ENCODE results near the gene TMPRSS4. TPM values are rescaled to one million over a fixed set of nuclear protein-coding genes. Genes with fewer than 3 reads are reported as not detected.

Gene TMPRSS4
- total RNA-seq, 1 donor from 2014 or later: not detected

GRCh38 chr11:118146554-118146953 lies 69.7 kb downstream of the TMPRSS4 start:
- Mint-ChIP-seq H3K27me3 (ENCODE audit: low read depth) (peaks cover 96% of the 10 kb centered on the region), H3K4me3 (peak overlapping the region; percentile 81), H3K4me1 (peaks cover 5% of the 10 kb centered on the region), H3K9me3 (no peaks in the 10 kb centered on the region), H3K27ac (ENCODE audit: unreplicated experiment) (no peak overlapping the region), H3K36me3 (ENCODE audit: low read depth) (no peaks in the 10 kb centered on the region)
- TF ChIP-seq CTCF (conservative IDR thresholded peaks at IDR 0.05): no peak
- DNase-seq (ENCODE audit: low read depth, low spot score): no peak

- peaks cover 96% of the 10 kb centered on the region for H3K27me3 Mint-ChIP-seq (ENCODE audit: low read depth)
- peak overlapping the region; percentile 72 for H3K4me3 Mint-ChIP-seq
- DNase-seq (ENCODE audit: low read depth, low spot score): no peak
- H3K36me3 Mint-ChIP-seq (ENCODE audit: low read depth): no peaks in the 10 kb centered on the region
- peaks cover 5% of the 10 kb centered on the region for H3K4me1 Mint-ChIP-seq
- H3K9me3 Mint-ChIP-seq: no peaks in the 10 kb centered on the region
- no peak overlapping the region for H3K27ac Mint-ChIP-seq (ENCODE audit: unreplicated experiment)
- TF ChIP-seq CTCF (conservative IDR thresholded peaks at IDR 0.05): no peak
Measured at GRCh38 chr11:118147502-118147901, 70.6 kb downstream of the TMPRSS4 start.

- peaks cover 95% of the 10 kb centered on the region for H3K27me3 Mint-ChIP-seq (ENCODE audit: low read depth)
- no peak for TF ChIP-seq CTCF (conservative IDR thresholded peaks at IDR 0.05)
- peak overlapping the region; percentile 72 for H3K4me3 Mint-ChIP-seq
- no peaks in the 10 kb centered on the region for H3K9me3 Mint-ChIP-seq
- no peak overlapping the region for H3K27ac Mint-ChIP-seq (ENCODE audit: unreplicated experiment)
- H3K36me3 Mint-ChIP-seq (ENCODE audit: low read depth): no peaks in the 10 kb centered on the region
- DNase-seq (ENCODE audit: low read depth, low spot score): no peak
- peaks cover 5% of the 10 kb centered on the region for H3K4me1 Mint-ChIP-seq
Measured at GRCh38 chr11:118148240-118148639, 71.4 kb downstream of the TMPRSS4 start.

DNA sequence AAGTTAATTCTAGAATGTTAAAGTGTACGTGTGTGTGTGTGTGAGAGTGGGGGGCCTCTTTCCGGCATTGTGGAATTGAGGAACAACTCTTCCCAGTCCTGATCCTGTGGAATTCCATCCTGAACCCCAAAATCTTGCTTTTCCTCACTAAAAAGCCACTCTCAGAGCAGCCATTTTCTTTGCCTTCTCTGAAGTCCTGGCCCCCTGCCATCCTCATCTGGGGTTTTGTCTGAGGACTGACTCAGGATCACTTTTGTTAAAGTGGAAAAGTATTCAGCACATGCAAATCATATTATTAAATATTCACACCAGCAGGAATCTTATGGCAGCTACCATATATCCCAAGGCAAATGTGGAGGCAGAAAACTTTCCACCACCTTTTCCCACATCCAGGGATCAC lies 72.0 kb downstream of the TMPRSS4 start:
- Mint-ChIP-seq H3K36me3 (ENCODE audit: low read depth) (no peaks in the 10 kb centered on the region), H3K9me3 (no peaks in the 10 kb centered on the region), H3K27me3 (ENCODE audit: low read depth) (peaks cover 95% of the 10 kb centered on the region), H3K4me3 (no peak overlapping the region), H3K4me1 (peaks cover 8% of the 10 kb centered on the region), H3K27ac (ENCODE audit: unreplicated experiment) (no peak overlapping the region)
- no peak for TF ChIP-seq CTCF (conservative IDR thresholded peaks at IDR 0.05)
- no peak for DNase-seq (ENCODE audit: low read depth, low spot score)

- TF ChIP-seq CTCF (conservative IDR thresholded peaks at IDR 0.05): no peak
- no peak for DNase-seq (ENCODE audit: low read depth, low spot score)
- Mint-ChIP-seq H3K9me3 (no peaks in the 10 kb centered on the region), H3K36me3 (ENCODE audit: low read depth) (no peaks in the 10 kb centered on the region), H3K27ac (ENCODE audit: unreplicated experiment) (no peak overlapping the region), H3K4me1 (peaks cover 10% of the 10 kb centered on the region), H3K27me3 (ENCODE audit: low read depth) (peaks cover 95% of the 10 kb centered on the region), H3K4me3 (no peak overlapping the region)
Measured at GRCh38 chr11:118149493-118149892, 72.6 kb downstream of the TMPRSS4 start.

GRCh38 chr11:118151431-118151830 lies 74.6 kb downstream of the TMPRSS4 start:
- H3K27me3 Mint-ChIP-seq (ENCODE audit: low read depth): peaks cover 99% of the 10 kb centered on the region
- H3K4me3 Mint-ChIP-seq: peak overlapping the region; percentile 61
- H3K36me3 Mint-ChIP-seq (ENCODE audit: low read depth): no peaks in the 10 kb centered on the region
- H3K9me3 Mint-ChIP-seq: no peaks in the 10 kb centered on the region
- no peak for DNase-seq (ENCODE audit: low read depth, low spot score)
- peaks cover 10% of the 10 kb centered on the region for H3K4me1 Mint-ChIP-seq
- TF ChIP-seq CTCF (conservative IDR thresholded peaks at IDR 0.05): no peak
- H3K27ac Mint-ChIP-seq (ENCODE audit: unreplicated experiment): no peak overlapping the region

Measured in neural crest cell (in vitro differentiated cells).